Measurements from ENCODE around the gene CCK.

CCK gene

DNA sequence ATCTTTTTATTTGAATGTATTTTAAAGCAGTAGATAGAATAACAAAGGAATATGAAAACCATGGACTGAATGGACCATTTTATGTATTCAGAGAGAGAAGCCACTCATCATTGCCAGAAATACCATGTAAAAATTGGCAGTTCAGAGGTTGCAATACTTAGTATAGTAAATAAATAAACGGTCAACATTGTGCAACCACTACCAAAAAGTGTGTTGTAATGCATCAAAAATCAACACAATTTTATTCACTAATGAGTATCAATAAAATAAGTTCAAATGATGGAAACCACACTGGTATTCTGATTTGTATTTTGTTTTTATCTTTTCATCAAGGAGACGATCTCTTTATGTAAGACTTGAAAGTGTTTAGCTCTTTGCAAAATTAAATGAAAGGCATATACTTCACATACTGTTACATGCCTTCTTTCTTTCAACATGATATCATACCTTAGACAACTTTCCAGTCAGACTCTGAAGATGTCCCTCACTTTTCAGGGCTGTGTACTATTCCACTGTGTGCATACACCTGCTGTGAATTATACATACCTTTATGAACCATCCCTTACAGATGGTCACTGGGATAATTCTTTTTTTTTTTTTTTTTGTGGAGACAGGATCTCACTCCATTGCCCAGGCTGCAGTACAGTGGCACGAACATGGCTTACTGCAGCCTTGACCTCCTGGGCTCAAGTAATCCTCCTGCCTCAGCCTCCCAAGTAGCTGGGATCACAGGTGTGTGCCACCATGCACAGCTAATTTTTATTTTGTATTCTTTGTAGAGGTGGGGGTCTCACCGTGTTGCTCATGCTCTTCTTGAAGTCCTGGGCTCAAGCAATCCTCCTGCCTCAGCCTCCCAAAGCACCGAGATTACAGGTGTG lies 40.3 kb downstream of the CCK start:
- no peak for DNase-seq (ENCODE audit: low spot score)

DNA sequence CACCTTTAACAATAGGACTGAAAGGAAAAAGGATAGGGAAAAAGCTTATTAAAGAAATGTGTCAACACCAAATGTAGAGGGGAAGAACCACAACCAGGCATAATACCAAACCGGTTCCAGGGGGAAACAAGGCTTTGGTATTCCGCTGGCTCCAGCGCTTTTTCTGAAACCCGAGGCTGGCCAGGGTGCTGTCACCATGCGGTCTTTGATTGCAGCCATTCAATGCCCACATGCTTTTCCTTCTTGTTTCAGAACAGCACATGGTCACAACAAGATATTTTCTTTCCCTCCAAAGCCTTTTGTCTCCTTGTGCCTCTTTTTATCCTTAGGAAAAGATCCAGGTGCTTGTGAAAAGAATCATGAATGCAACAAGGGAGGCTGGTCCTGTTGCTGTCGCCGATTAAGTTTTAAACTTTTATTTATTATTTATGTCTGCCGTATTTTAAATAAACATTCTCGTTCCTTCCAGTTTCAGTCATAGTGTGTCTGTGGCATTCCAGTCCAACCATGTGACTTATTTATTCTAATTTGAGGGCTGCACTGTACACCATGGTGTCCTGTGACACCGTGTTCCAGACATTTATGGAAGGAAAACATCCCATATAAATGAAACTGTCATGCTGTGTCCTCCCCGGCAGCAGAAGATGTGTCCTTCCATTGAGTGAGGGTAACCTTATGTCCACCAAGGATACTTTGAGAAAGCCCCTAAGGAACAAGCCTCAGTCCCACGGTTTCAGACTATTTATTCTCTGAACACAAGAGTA lies 41.1 kb downstream of the CCK start:
- no peak for DNase-seq (ENCODE audit: low spot score)

DNA sequence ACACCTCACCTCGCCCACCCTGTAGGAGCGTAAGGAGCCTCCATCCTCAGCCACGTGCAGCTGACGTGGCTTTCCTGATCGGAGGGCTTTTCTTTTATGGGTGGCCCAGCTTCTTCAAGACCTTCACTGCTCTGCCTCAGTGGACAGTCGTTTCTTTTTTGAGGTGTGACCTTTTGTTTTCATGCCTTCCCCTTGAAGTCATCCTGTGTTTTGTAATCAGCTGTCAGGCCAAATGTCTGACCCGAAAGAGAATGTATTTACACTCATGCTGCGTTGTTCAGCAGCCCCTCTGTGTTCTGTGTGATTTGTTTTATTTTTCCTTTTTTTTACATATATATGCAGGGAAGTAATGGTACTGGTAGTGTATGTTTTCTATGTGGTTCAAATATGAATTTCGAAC lies 41.8 kb downstream of the CCK start:
- DNase-seq (ENCODE audit: low spot score), result no peak

DNA sequence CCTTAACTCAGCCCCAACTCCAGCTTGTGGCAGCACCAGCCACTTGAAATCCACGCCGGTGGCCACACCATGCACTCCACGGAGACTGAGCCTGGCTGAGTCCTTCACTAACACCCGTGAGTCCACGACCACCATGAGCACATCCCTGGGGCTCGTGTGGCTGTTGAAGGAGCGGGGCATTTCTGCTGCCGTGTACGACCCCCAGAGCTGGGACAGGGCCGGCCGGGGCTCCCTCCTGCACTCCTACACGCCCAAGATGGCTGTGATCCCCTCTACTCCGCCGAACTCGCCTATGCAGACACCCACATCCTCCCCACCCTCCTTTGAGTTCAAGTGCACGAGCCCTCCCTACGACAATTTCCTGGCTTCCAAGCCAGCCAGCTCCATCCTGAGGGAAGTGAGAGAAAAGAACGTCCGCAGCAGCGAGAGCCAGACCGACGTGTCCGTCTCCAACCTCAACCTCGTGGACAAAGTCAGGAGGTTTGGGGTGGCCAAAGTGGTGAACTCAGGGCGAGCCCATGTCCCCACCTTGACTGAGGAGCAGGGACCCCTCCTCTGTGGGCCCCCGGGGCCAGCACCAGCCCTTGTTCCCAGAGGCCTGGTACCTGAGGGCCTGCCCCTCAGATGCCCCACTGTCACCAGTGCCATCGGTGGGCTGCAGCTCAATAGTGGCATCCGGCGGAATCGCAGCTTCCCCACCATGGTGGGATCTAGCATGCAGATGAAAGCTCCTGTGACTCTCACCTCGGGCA lies 42.9 kb downstream of the CCK start:
- no peak for DNase-seq (ENCODE audit: low spot score)

DNA sequence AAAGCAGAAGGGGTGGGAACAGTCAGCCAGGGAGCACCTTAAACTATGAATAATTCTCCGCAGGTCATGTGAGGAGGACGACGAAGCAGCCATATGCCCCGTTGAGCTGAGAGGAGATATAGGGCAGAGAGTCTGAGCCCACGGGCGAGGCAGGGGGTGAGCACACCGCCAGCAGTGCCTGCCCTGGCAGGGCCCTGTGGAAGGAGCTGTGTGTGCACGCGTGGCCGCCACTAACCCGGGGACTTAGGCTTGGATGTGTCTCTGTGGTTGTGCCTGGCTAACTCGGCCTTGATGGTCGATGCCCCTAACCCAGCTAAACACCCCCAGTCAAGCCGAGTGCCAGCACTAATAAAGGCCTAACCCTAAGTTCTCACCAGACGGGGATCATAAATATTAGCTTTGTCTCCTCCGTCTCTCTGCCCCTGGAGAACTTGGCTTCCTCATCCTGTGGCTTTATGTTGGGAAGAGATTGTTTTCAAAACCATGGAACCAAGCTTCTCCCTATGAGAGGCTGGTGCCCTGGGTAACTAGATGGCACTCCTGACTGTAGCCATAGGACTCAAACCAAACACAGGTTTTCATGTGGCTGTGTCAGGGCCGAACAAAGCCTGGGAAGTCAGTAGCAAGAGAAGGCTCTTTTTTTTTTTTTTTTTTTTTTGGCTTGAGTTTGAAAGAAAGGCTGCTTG lies 45.4 kb downstream of the CCK start:
- no peak for DNase-seq (ENCODE audit: low spot score)

DNA sequence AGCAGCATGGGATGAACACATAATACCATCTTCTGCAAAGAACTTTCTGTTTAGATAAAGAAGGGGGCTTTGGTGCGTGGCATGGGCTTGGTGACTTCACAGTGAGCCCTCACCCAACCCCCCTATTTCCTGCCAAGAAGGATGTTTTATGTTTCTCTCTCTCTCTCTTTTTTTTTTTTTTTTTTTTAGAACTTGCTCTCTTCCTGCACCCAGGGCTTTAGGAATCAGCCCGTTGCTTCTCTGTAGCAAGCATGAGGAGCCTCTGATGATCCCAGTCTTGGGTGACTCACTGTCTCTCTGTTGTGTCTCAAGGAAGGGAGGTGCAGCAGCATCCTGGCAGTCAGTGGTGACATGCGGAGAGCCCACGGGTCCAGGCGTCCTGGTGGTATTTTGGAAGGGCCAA lies 49.1 kb downstream of the CCK start:
- no peak for DNase-seq (ENCODE audit: low spot score)

DNA sequence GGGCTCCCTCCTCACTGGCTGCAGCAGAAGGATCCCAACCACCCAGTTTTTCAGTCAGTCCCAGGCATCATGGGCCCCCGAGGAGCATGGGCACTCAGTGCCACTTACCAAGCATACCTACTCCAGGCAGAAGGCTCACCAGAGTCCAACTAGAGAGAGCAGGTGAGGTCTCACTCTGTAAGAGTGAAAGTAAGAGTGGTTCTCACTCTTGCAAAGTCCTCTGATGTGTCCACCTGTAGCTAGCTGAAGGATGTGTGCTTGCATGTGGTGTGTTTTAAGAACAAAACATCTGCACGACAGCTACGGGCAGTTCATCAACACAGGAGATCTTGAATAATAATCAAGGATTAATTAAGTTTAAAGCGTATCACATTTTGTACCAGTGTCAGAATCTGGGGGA lies 49.7 kb downstream of the CCK start:
- no peak for DNase-seq (ENCODE audit: low spot score)

DNA sequence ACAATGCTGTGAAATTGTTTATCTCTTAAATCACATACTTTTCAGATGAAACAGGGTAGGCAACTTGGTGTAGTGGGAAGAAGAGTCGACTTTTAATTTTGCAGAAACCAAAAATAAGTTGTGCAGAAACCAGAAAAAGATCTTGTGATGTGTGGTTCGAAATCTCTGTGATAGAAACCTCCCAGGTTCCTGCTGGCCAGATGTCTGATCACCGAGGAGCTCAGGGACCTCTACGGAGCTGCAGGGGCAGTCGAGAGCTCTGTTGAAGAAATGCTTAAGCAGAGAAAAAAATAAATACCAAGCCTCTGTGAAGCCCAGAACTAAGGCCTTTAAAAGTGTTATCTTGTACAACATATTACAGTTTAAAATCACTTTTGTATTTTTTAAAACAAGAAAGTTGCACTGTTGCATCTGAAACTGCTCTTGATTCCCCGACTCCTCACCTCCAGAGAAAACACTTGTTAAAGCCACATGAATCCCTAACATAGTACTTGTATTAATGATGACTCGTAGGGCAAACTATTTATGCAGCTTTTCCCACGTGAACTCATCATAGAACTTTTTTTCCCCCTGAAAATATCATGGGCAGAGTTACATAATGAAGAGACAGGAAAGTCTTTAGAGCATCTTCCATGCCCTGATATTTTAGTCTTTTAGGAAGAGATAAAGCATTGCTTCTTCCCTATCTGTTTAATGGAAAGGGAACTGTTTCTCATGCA lies 51.3 kb downstream of the CCK start:
- no peak for DNase-seq (ENCODE audit: low spot score)

DNA sequence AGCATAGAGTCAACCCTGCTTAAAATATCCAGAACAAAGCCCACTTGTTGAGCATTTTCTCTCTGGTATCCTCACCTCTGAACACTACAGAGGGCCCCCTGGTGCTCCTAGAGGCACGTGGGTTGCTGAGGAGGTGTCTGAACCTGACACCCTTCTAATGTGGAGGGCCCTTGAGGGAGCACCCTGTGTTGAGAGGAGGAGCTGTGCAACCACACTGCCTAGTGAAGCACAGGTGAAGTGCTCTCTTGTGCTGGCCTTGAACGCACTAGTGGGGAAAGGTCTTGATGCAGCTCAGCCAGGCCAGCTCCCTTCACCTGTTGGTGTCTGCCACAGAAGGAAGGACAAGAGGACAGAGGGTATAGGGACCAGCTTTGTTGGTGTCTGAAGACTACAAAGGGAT lies 51.9 kb downstream of the CCK start:
- no peak for DNase-seq (ENCODE audit: low spot score)

DNA sequence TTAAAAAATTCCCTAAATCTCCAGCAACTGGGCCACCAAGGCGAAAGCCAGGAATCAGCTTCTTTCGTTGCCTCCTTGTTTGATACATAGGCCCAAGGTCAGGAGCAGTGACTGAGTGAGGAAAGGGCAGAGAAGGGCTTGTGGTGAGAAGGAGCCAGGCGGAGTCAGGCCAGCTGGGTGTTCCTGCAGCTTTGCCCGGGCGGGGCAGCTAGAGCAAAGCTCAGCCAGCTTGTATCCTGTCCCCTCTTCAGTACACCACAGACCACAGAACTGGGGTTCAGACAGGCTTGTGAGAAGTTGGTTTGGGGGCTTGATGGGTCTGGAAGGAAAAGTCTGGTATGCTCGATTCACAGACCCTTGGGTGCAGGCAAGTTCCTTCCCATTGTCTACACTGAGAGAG lies 52.6 kb downstream of the CCK start:
- no peak for DNase-seq (ENCODE audit: low spot score)

DNA sequence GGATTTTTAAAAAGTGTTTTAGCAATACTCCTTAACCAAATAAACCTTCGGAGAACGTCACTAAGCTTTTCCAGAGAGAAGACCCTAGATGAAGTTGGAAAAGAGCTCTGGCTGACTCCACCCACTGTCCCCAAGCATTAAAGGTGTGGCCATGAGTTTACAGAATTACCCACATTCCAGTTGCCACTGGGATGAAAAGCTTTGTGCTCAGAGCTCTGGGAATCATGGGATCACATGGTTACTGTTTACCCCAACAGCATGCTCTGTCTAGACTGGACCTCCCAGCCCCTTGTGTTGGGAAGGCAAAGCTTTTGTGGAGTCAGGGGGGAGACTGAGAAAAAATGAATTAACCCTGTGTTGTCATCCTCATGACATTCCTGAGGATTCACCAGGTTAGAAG lies 55.3 kb downstream of the CCK start:
- DNase-seq (ENCODE audit: low spot score), result no peak

DNA sequence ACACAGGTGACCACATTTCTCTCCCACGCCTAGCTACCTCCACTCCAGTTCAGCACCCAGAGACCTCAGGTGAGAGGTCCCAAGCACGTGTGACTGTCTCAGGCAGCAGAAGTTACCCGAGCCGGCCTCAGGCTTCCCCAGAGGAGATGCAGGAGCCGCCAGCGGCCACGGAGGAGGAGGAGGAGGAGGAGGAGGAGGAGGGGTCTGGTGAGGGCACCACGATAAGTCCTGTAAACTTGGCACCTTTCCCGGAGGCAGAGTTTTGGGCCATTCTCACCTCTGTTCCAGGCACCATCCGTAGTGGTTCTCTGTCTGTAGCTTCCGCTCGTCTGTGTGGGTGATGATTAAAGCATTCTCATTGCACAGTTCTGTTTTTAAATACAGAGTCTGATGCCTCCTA lies 56.1 kb downstream of the CCK start:
- no peak for DNase-seq (ENCODE audit: low spot score)

Data from LoVo (cell line).